Stimulated activated naive CD8-positive, alpha-beta T cell treated with anti-CD3 and anti-CD28 coated beads, Interleukin-15, amount 100 ng/mL, for 72 hours (primary cell): ENCODE results near the gene PNPLA2.

Experiments used
- ATAC-seq: fragments of 150-1000 bp; cut with Tn5 transposase; 2 replicates; pipeline ENCODE4 v1.10.0; 2021; ENCODE audit warnings: mild to moderate bottlenecking, moderate library complexity
- DNase-seq, 2 donors: peaks; one replicate each; pipeline ENCODE4 v3.0.0; 2021 to 2022
- H3K27ac Mint-ChIP-seq, 2 donors: one replicate each; pipeline ENCODE4 v1.8.0; 2022; ENCODE audit warnings: mild to moderate bottlenecking in 2 of 2, mixed read lengths in 2 of 2, moderate library complexity in 2 of 2
- H3K27me3 Mint-ChIP-seq: one replicate; pipeline ENCODE4 v1.8.0; 2022; ENCODE audit warnings: mixed read lengths
- H3K4me1 Mint-ChIP-seq: one replicate; pipeline ENCODE4 v1.8.0; 2022; ENCODE audit warnings: mild to moderate bottlenecking, mixed read lengths
- H3K4me3 Mint-ChIP-seq, 2 donors: one replicate each; pipeline ENCODE4 v1.8.0; 2022; ENCODE audit warnings: mild to moderate bottlenecking in 2 of 2, mixed read lengths in 2 of 2, moderate library complexity in 1 of 2
- H3K9me3 Mint-ChIP-seq, 2 donors: one replicate each; pipeline ENCODE4 v1.8.0; 2022; ENCODE audit warnings: mixed read lengths in 2 of 2

Gene PNPLA2

DNA sequence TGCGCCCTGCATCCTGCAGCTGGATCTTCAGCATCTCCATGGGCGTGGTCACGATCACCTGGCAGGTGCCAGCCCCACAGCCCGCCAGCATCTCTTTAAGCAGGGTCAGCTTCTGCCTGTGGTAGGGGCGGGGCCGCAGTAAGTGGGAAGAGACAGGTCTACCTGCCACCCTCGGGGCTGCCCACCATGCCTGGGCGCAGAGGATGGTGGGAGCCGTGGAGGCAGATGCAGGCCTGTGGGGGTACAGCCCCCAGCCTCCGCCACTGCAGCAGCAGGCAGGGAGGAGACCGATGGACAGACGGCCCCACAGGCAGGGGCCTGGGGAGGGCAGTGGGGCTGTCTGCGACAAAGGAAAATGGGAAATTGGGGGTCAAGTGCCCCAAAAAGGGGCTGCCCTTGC, 25.8 kb upstream of the PNPLA2 start:
- Mint-ChIP-seq H3K27me3 (no peaks in the 10 kb centered on the region), H3K9me3 (no peaks in the 10 kb centered on the region), H3K27ac (no peak overlapping the region), H3K4me1 (peaks cover 52% of the 10 kb centered on the region), H3K4me3 (no peak overlapping the region)
- DNase-seq (no peak), ATAC-seq (no peak)

DNA sequence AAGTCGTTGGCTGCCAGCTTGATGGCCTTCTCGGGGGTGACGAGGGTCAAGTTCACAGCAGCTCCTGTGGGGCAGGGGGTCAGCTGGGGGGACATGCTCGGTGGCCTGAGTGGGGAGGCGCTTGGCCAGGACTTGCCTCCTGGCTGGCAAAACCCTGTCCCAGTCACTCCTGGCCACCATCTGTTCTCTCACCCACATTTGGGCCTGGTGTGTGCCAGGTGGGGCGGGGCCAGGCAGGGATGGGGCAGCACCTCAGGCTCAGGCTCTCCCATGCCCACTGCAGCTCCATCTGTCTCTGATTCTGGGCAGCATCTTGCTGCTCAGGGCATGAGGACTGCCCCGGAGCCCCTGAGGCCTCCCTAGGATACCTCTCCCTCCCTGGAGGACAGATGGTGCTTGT, 25.2 kb upstream of the PNPLA2 start:
- H3K27me3 Mint-ChIP-seq = no peaks in the 10 kb centered on the region
- no peaks in the 10 kb centered on the region for H3K9me3 Mint-ChIP-seq
- peaks cover 45% of the 10 kb centered on the region for H3K4me1 Mint-ChIP-seq
- DNase-seq (no peak), ATAC-seq (no peak)
- peak overlapping the region in 1 of 2 donors; percentile 18 for H3K4me3 Mint-ChIP-seq
- peak overlapping the region in 1 of 2 donors; percentile 90 for H3K27ac Mint-ChIP-seq

DNA sequence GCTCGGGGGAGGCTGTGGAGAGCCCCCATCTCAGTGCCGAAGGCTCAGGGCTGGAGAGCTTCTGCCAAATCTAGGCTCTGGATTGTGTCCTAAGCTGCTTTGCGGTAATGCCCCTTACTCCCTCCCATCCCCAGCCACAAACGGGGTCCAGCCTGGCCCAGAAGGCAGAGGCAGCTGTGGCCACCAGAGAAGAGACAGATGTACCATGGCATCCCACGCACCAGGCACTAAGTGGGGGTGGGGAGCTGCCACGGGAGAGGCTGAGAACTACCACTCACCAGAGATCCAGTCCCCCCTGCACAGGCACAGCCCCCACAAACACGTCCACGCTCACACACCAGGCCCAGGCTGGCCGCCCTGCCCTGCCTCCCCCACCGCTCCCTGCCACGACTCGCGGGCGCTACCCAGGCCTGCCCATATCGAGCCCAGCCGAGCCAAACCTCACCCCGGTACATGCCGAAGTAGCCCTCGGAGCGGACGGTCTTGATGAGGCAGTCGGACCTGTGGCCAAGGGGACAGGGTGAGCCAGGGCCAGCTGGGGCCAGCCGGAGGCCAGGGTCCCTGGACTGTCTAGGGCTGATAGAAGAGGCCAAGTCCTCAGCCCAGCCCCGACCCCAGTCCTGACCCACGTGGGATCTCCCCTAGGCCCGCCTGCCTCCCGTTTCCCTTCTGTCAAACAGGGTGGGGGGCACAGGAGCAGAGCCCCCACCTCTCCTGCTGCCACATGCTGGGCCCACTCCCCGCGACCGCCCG, 24.5 kb upstream of the PNPLA2 start:
- Mint-ChIP-seq H3K4me3 (peak overlapping the region in 1 of 2 donors; percentile 66), H3K9me3 (no peaks in the 10 kb centered on the region), H3K27ac (peak overlapping the region in 1 of 2 donors; percentile 63), H3K4me1 (peaks cover 42% of the 10 kb centered on the region), H3K27me3 (no peaks in the 10 kb centered on the region)
- ATAC-seq = no peak
- DNase-seq = no peak

DNA sequence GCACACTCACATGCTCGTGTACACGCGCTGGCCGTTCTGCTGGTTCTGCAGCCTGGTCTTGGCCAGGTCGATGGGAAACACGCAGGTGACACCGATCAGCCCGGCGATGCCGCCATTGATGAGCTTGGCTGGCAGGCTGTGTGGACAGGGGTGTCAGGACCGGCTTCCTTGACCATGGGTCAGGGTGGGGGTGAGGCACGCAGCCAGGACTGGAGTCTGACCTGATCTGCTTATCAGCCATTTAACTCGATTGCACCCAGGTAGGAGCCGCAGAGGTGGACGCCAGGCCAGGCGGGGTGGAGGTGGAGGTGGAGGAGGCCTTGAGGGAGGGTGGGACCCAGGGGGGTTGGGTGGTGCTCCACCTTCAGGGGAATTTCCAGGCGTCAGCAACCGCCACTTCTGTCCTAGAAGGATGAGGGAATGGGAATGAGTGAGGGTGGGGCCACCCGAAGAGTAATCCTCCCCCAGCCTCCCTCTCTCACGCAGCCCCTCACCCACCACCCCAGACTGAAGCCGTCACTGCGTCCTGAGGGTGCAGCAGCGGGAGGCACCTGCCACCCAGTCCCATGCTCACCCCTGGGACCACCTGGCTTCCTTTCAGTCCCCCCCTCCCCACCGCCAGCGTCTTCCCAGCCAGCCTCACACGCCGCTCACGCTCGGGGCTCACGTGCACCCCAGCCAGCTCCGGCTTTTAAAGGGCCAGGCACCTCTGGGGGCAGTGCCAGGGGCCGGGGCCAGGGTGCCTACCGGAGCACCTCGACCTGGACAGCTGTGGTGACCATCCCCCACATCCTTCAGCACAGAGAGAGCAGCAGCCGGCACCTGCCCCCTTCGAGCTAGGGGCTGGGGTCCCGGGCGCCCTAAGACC, 23.7 kb upstream of the PNPLA2 start:
- peak overlapping the region; percentile 46 to 78 for H3K27ac Mint-ChIP-seq
- no peaks in the 10 kb centered on the region for H3K27me3 Mint-ChIP-seq
- peaks cover 42% of the 10 kb centered on the region for H3K4me1 Mint-ChIP-seq

DNA sequence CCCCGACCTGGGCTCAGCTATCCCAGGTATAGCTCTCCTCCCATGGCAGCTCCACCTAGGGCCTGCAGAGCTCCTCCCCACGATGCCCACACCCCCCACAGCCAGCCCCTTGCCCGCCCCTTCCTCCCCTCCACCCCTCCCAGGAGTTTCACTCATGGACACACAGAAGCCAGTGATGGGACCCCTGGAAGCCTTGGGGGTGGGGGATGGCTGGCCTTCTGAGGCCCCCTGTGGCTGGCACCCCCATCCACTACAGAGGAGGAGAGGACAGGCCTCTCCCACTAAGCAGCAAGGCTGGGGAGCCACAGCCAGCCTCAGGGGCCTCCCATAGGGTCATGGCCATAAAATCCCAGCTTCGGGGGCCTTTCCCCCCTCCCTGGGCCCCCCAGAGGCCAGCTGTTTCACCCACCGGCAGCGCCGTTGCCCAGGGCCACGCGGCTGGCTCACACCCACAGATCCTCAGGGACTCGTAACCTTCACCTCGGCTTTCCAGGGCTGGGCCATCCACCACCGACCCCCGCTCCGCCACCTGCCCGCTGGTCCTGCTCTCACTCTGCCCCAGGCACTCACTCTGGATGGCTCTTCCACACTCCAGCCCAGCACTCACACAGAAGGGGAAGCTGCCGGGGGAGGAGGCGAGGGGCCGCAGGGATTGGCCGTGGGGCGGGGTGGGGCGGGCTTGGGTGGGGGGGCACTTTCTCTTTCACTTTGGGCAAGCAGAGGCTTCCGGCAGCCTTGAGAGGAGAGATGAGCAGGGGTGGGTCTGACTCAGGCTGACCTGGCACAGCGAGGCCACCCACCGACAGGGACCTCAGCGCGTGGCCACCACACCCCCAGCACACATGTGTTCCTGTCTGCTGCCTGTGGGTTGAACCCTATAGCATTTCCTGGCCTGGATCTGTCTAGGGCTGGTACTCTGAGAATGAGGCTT, 22.8 kb upstream of the PNPLA2 start:
- ATAC-seq = peak; percentile 78
- no peaks in the 10 kb centered on the region for H3K9me3 Mint-ChIP-seq
- peaks cover 38% of the 10 kb centered on the region for H3K4me1 Mint-ChIP-seq
- peak overlapping the region; percentile 89 to 95 for H3K27ac Mint-ChIP-seq
- no peaks in the 10 kb centered on the region for H3K27me3 Mint-ChIP-seq
- H3K4me3 Mint-ChIP-seq = peak overlapping the region; percentile 92 to 96
- peak; percentile 74 to 89 for DNase-seq

More for the DNA sequence above, 23.7 kb upstream of the PNPLA2 start:
- no peaks in the 10 kb centered on the region for H3K9me3 Mint-ChIP-seq
- DNase-seq (no peak), ATAC-seq (no peak)
- H3K4me3 Mint-ChIP-seq = peak overlapping the region; percentile 92 to 96

DNA sequence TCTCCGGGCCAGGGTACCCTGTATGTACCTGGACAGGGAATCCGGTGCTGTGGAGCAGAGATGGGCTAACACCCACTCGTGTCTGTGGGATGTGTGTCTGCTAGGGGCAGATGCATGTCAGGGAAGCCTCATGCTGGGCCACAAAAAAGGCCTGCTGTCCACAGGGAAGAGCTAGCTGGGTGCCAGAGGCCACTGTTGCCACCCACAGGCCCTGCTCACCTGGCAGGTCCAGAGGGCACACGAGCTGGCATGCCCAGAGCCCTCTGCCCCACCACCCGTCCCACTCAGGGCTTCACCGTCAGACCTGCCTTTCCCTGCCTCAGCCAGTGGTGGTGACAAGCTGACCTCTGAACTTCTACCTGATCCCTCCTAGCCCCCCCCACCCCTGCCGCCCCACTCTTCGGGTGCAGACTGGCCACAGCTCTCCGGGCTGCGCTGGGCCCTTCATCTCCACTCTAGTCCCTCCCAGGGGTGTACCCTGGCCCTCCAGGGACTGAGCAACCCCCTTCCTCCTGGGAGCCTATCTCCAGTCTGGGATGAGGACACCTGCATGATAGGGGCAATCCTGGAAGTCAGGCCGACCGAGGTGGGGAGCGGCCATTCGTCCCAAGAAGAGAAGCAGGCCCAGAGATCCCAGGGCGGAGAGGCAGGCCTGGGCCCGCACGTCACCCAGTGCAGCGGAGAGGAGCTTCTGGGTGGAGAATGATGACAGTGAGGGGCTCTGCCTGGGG, 22.0 kb upstream of the PNPLA2 start:
- ATAC-seq (no peak), DNase-seq (peak in 1 of 2 donors; percentile 28)
- peak overlapping the region; percentile 81 to 95 for H3K27ac Mint-ChIP-seq
- H3K27me3 Mint-ChIP-seq = no peaks in the 10 kb centered on the region
- peaks cover 44% of the 10 kb centered on the region for H3K4me1 Mint-ChIP-seq
- peak overlapping the region; percentile 92 to 96 for H3K4me3 Mint-ChIP-seq
- H3K9me3 Mint-ChIP-seq = no peaks in the 10 kb centered on the region

- Mint-ChIP-seq H3K27ac (peak overlapping the region; percentile 81 to 94), H3K4me3 (peak overlapping the region; percentile 92 to 96)
- peak; percentile 66 for ATAC-seq
Observed at GRCh38 chr11:797296-798092, 21.2 kb upstream of the PNPLA2 start.

DNA sequence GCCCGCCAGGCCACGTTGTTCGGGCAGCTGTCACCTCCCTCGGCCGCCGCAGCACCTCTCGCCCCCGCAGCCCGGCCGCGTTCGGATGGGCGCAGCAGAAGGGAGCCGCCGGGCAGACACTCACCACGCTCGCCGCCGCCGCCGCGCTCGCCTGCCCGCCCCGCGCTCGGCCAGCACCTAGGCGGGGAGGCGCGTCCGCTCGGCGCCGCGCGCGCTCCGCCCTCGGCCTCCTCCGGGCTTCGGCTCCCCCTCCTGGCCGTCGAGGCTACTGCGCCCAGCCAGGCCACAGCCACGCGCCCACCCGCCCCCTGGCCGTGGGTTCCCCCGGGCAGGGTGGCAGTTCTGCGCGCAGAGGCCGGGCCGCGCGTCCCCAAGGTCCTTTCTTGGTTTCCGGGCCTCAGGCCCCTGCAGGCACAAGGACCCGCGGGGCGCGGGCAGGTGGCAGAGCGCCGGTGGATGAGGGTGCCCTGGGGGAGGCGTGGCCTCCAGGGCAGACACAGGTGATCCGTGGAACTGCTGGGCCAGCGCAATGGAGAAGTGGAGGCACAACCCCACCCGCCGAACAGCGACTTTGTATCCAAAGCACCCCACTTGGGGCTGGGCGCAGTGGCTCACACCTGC, 20.5 kb upstream of the PNPLA2 start, which contains the start of gene SLC25A22:
Gene SLC25A22 (minus strand): TSS at position 189 of the 621 bp plus-strand sequence. CDS start 3,275 bp downstream, outside the sequence.
- Mint-ChIP-seq H3K4me3 (peak within 1 kb of the TSS; percentile 92 to 96), H3K27me3 (no peaks in the 10 kb centered on the region), H3K9me3 (no peaks in the 10 kb centered on the region), H3K27ac (peak within 1 kb of the TSS; percentile 81 to 94), H3K4me1 (peaks cover 49% of the 10 kb centered on the region)
- peak; percentile 87 to 91 for DNase-seq
- ATAC-seq = peak; percentile 63

More at GRCh38 chr11:797296-798092, 21.2 kb upstream of the PNPLA2 start:
- no peaks in the 10 kb centered on the region for H3K27me3 Mint-ChIP-seq
- no peaks in the 10 kb centered on the region for H3K9me3 Mint-ChIP-seq
- H3K4me1 Mint-ChIP-seq = peaks cover 44% of the 10 kb centered on the region
- peak; percentile 82 to 83 for DNase-seq

DNA sequence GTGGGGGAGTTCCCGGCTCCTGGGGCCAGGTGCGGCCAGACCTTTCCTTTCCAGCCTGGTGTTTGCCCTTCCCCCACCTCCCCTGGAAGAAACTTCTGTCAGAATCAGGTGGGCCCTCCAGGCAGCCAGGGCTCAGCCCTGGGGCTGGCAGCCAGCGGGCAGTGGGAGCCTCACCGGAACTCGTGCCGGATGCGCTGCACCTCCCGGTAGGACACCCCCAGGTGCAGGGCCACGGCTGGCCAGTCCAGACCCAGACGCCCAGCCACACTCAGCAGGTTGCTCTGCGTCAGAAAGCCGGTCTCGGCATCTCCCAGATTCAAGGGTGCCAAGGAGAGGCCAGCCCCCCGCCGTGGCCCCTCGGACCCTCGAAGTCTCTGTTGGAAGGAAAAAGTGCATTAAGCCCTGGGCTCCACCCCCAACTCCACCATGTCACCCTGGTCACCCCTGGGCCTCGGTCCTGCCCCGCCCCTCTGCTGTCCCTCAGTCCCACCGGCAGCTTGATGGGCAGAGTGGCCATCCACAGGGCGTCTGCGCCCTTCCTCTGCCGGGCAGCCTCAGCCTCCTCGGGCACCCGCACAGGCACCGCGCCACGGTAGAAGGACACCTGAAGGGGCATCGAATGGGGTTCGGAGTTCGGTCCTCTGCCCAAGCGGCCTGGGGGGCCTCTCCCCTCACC, 18.9 kb upstream of the PNPLA2 start:
- ATAC-seq (no peak), DNase-seq (no peak)
- Mint-ChIP-seq H3K4me1 (peaks cover 52% of the 10 kb centered on the region), H3K4me3 (no peak overlapping the region), H3K27ac (no peak overlapping the region), H3K27me3 (no peaks in the 10 kb centered on the region), H3K9me3 (no peaks in the 10 kb centered on the region)

DNA sequence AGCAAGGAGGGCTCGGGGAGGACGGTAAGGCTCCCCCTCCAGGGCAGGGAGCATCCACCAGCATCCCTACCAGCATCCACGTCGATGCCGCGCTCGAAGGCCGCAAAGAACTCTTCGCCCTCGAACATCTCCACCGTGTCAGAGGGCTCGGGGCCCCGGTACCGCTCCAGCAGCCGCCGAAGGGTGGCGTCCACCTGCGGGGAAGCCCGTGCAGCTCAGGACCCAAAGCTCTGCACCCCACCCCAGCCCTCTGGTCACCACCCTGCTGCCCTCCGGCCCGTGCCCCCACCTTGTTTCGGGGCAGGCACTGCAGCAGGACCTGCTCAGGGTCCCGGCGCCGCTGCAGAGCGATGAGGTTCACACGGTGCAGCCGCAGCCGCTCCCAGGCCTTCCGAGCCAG, 18.2 kb upstream of the PNPLA2 start:
- Mint-ChIP-seq H3K9me3 (no peaks in the 10 kb centered on the region), H3K27me3 (no peaks in the 10 kb centered on the region), H3K4me3 (no peak overlapping the region), H3K27ac (no peak overlapping the region), H3K4me1 (peaks cover 47% of the 10 kb centered on the region)
- no peak for DNase-seq
- ATAC-seq = no peak

- Mint-ChIP-seq H3K4me1 (peaks cover 45% of the 10 kb centered on the region), H3K27ac (peak overlapping the region in 1 of 2 donors; percentile 51), H3K9me3 (no peaks in the 10 kb centered on the region), H3K27me3 (no peaks in the 10 kb centered on the region), H3K4me3 (no peak overlapping the region)
- ATAC-seq (no peak), DNase-seq (no peak)
Observed at GRCh38 chr11:801097-801780, 17.5 kb upstream of the PNPLA2 start.

- H3K4me1 Mint-ChIP-seq = peaks cover 45% of the 10 kb centered on the region
- H3K4me3 Mint-ChIP-seq = no peak overlapping the region
- no peak for DNase-seq
- no peaks in the 10 kb centered on the region for H3K9me3 Mint-ChIP-seq
- no peaks in the 10 kb centered on the region for H3K27me3 Mint-ChIP-seq
- ATAC-seq = no peak
- H3K27ac Mint-ChIP-seq = peak overlapping the region in 1 of 2 donors; percentile 63
Observed at GRCh38 chr11:802018-802617, 16.6 kb upstream of the PNPLA2 start.
